VCaP (cell line): ENCODE data around the gene ZSWIM6.

Source experiments
- H3K27ac ChIP-seq: fragments of 450-650 bp; 2 replicates; pipeline ENCODE4 v1.5.1; 2017
- CTCF ChIP-seq: fragments of 450-650 bp; conservative IDR thresholded peaks from 2 replicates; pipeline ENCODE4 v1.5.1; 2017; ENCODE audit warnings: mild to moderate bottlenecking, moderate library complexity

The ZSWIM6 gene

GRCh38 chr5:61357745-61358144 lies 25.7 kb downstream of the ZSWIM6 start:
- H3K27ac ChIP-seq: no peak overlapping the region
- TF ChIP-seq CTCF: peak; percentile 27; the same call in 1 of the 2 replicates

- no peak overlapping the region for H3K27ac ChIP-seq
- TF ChIP-seq CTCF: no peak
Observed at GRCh38 chr5:61362796-61363368, 30.8 kb downstream of the ZSWIM6 start.

- H3K27ac ChIP-seq: no peak overlapping the region
- TF ChIP-seq CTCF: no peak
Observed at GRCh38 chr5:61363401-61364114, 31.5 kb downstream of the ZSWIM6 start.

- H3K27ac ChIP-seq: no peak overlapping the region
- TF ChIP-seq CTCF: no peak
Observed at GRCh38 chr5:61366497-61367240, 34.6 kb downstream of the ZSWIM6 start.

GRCh38 chr5:61370506-61370905 lies 38.4 kb downstream of the ZSWIM6 start:
- no peak overlapping the region for H3K27ac ChIP-seq
- TF ChIP-seq CTCF: no peak

- no peak overlapping the region for H3K27ac ChIP-seq
- no peak for TF ChIP-seq CTCF
Observed at GRCh38 chr5:61371474-61371873, 39.4 kb downstream of the ZSWIM6 start.

- no peak overlapping the region for H3K27ac ChIP-seq
- TF ChIP-seq CTCF: no peak
Observed at GRCh38 chr5:61379677-61380076, 47.6 kb downstream of the ZSWIM6 start.
